ENCODE measurements around the gene NECAB2.

The NECAB2 gene

DNA sequence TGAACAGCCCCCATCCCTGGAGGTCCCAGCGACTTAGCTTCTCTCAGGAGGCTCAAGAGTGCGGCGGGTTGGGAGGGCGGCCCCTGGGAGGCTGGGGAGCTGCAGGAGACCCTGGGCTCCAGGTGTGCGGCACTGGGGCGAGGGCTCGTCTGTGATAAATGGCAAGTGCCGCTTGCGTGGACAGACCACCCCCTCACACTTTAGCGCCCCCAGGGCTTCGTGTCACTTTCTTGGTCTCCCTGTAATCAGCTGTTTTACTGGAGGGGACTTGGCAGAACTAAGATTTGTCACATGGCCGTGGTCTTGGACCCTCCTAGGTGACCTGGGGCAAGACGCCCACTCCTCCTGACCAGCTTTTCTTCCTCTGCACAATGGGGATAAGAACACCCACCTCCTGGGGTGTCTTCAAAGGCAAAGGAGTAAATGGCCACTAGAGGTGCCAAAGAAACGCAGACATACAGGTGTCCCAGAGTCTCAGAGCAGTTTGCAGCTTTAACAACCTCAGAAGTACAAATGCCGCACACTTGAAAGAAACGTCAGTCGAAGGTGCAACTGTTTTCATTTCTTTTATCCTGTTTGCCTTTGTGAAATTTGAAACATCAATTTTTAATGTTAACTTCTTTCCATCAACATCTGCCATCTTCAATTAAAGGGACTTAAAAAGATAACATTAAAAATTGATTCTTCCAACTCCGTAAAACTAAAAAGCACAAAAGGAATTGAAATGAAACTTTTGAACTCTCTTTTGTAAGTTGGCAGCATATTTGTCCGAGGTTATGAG lies 14.1 kb upstream of the NECAB2 start:
- peaks cover 9% of the 10 kb centered on the region for H3K27me3 Mint-ChIP-seq (ENCODE audit: low read depth)
- H3K4me1 Mint-ChIP-seq (ENCODE audit: low read depth) = peaks cover 6% of the 10 kb centered on the region
- peak overlapping the region; percentile 69 for H3K4me3 Mint-ChIP-seq
- no peaks in the 10 kb centered on the region for H3K9me3 Mint-ChIP-seq
- H3K27ac Mint-ChIP-seq = peak overlapping the region; percentile 57
- no peaks in the 10 kb centered on the region for H3K36me3 Mint-ChIP-seq (ENCODE audit: low read depth)

- no peak overlapping the region for H3K4me3 Mint-ChIP-seq
- H3K4me1 Mint-ChIP-seq (ENCODE audit: low read depth) = peaks cover 6% of the 10 kb centered on the region
- no peak overlapping the region for H3K27ac Mint-ChIP-seq
- no peaks in the 10 kb centered on the region for H3K36me3 Mint-ChIP-seq (ENCODE audit: low read depth)
- H3K27me3 Mint-ChIP-seq (ENCODE audit: low read depth) = peaks cover 9% of the 10 kb centered on the region
- no peaks in the 10 kb centered on the region for H3K9me3 Mint-ChIP-seq
Measured at GRCh38 chr16:83954577-83955016, 13.4 kb upstream of the NECAB2 start.

- no peaks in the 10 kb centered on the region for H3K9me3 Mint-ChIP-seq
- H3K4me3 Mint-ChIP-seq = no peak overlapping the region
- peaks cover 6% of the 10 kb centered on the region for H3K4me1 Mint-ChIP-seq (ENCODE audit: low read depth)
- peaks cover 9% of the 10 kb centered on the region for H3K27me3 Mint-ChIP-seq (ENCODE audit: low read depth)
- no peak overlapping the region for H3K27ac Mint-ChIP-seq
- H3K36me3 Mint-ChIP-seq (ENCODE audit: low read depth) = no peaks in the 10 kb centered on the region
Measured at GRCh38 chr16:83955218-83956130, 12.6 kb upstream of the NECAB2 start.

GRCh38 chr16:83956336-83957289 lies 11.4 kb upstream of the NECAB2 start:
- Mint-ChIP-seq H3K4me1 (ENCODE audit: low read depth) (peaks cover 6% of the 10 kb centered on the region), H3K27ac (no peak overlapping the region), H3K4me3 (no peak overlapping the region), H3K27me3 (ENCODE audit: low read depth) (peaks cover 9% of the 10 kb centered on the region), H3K9me3 (no peaks in the 10 kb centered on the region), H3K36me3 (ENCODE audit: low read depth) (no peaks in the 10 kb centered on the region)

DNA sequence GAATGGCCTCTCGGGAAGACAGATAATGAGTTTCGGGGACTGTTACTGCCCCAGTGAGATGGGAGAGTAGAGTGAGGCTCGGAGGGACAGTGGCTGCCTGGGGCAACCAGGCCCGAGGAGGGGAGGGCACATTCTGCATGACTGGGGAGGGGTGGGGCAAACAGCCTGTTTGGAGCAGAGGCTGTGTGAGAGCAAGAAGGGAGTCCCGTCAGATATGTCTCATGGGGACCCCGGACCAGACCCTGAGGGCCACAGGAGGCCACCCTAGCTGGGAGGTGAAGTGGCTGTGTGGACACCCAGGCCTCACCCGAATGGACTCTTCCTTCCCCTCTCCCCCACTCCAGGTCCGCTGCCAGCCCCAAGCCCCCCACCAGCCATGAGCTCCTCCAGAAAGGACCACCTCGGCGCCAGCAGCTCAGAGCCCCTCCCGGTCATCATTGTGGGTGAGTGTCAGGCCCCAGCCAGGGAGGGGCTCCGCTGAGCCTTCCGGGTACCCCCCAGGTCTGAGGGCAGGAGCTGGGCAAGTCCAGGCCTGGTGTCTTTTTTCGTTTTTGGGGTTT lies 10.7 kb upstream of the NECAB2 start:
- H3K36me3 Mint-ChIP-seq (ENCODE audit: low read depth) = no peaks in the 10 kb centered on the region
- peaks cover 6% of the 10 kb centered on the region for H3K4me1 Mint-ChIP-seq (ENCODE audit: low read depth)
- peaks cover 9% of the 10 kb centered on the region for H3K27me3 Mint-ChIP-seq (ENCODE audit: low read depth)
- H3K9me3 Mint-ChIP-seq = no peaks in the 10 kb centered on the region
- no peak overlapping the region for H3K4me3 Mint-ChIP-seq
- H3K27ac Mint-ChIP-seq = no peak overlapping the region

- no peak overlapping the region for H3K27ac Mint-ChIP-seq
- H3K4me3 Mint-ChIP-seq = no peak overlapping the region
- no peaks in the 10 kb centered on the region for H3K36me3 Mint-ChIP-seq (ENCODE audit: low read depth)
- H3K27me3 Mint-ChIP-seq (ENCODE audit: low read depth) = peaks cover 9% of the 10 kb centered on the region
- H3K9me3 Mint-ChIP-seq = no peaks in the 10 kb centered on the region
- H3K4me1 Mint-ChIP-seq (ENCODE audit: low read depth) = peaks cover 2% of the 10 kb centered on the region
Measured at GRCh38 chr16:83958137-83958845, 9.8 kb upstream of the NECAB2 start.

- H3K36me3 Mint-ChIP-seq (ENCODE audit: low read depth) = no peaks in the 10 kb centered on the region
- H3K9me3 Mint-ChIP-seq = no peaks in the 10 kb centered on the region
- no peak overlapping the region for H3K27ac Mint-ChIP-seq
- peaks cover under 1% of the 10 kb centered on the region for H3K4me1 Mint-ChIP-seq (ENCODE audit: low read depth)
- H3K4me3 Mint-ChIP-seq = no peak overlapping the region
- H3K27me3 Mint-ChIP-seq (ENCODE audit: low read depth) = peaks cover 7% of the 10 kb centered on the region
Measured at GRCh38 chr16:83958846-83959565, 9.0 kb upstream of the NECAB2 start.

DNA sequence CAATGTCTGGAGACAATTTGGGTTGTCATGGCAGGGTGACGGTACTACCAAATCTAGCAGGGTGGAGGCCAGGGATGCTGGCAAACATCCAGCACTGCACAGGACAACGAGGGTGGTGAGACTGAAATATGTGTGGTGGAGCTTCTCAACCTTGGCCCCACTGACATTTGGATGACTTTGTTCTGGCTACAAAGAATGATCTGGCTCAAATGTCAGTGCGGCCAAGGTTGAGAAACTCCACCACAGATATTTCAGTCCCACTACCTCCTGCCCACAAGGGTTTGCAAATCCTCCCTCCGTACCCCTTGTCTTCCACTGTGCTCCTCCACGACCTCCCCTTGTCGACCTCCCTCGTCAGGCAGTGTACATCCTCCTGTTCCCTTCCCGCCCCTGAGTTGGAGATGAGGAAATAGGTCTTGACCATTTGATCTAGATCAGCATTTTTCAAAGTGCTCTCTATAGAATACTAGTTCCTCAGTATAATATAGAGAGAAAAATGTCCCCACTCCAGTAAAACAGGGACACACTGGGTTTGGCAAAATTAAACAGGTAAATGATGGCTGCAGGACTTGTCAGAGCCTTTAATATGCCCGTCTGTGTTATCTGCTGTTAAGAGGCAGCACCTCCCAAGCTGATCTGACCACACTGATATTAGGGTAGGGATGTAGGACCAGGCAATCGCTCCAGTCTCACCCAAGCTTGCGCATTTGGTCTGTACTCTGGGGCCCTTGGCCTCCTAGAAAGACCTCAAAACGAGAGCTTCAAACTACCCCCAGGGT lies 8.2 kb upstream of the NECAB2 start:
- no peak overlapping the region for H3K4me3 Mint-ChIP-seq
- no peaks in the 10 kb centered on the region for H3K27me3 Mint-ChIP-seq (ENCODE audit: low read depth)
- no peaks in the 10 kb centered on the region for H3K36me3 Mint-ChIP-seq (ENCODE audit: low read depth)
- no peak overlapping the region for H3K27ac Mint-ChIP-seq
- H3K4me1 Mint-ChIP-seq (ENCODE audit: low read depth) = no peaks in the 10 kb centered on the region
- H3K9me3 Mint-ChIP-seq = no peaks in the 10 kb centered on the region

GRCh38 chr16:83960521-83961249 lies 7.4 kb upstream of the NECAB2 start:
- Mint-ChIP-seq H3K27ac (no peak overlapping the region), H3K27me3 (ENCODE audit: low read depth) (no peaks in the 10 kb centered on the region), H3K36me3 (ENCODE audit: low read depth) (no peaks in the 10 kb centered on the region), H3K9me3 (no peaks in the 10 kb centered on the region), H3K4me1 (ENCODE audit: low read depth) (no peaks in the 10 kb centered on the region), H3K4me3 (no peak overlapping the region)

DNA sequence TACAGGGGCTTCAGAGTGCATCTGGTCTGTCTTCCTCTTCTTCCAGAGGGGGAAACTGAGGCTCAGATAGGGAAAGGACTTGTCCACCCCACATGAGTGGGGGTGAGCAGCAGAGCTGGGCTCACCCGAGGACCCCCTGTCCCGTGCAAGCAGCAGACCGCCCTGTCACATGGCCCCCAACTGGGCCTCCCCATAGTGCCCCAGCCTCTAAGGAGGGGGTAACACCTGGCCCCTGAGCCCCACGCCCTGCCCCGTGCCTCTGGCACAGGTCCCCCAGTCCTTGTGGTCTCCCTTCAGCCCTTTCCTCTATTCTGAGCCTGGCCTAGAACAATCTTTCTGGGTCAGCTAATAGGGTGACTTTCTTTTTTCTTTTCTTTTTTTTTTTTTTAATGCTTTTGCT lies 6.5 kb upstream of the NECAB2 start:
- peaks cover under 1% of the 10 kb centered on the region for H3K27me3 Mint-ChIP-seq (ENCODE audit: low read depth)
- H3K9me3 Mint-ChIP-seq = no peaks in the 10 kb centered on the region
- H3K4me3 Mint-ChIP-seq = no peak overlapping the region
- H3K36me3 Mint-ChIP-seq (ENCODE audit: low read depth) = no peaks in the 10 kb centered on the region
- no peaks in the 10 kb centered on the region for H3K4me1 Mint-ChIP-seq (ENCODE audit: low read depth)
- no peak overlapping the region for H3K27ac Mint-ChIP-seq

DNA sequence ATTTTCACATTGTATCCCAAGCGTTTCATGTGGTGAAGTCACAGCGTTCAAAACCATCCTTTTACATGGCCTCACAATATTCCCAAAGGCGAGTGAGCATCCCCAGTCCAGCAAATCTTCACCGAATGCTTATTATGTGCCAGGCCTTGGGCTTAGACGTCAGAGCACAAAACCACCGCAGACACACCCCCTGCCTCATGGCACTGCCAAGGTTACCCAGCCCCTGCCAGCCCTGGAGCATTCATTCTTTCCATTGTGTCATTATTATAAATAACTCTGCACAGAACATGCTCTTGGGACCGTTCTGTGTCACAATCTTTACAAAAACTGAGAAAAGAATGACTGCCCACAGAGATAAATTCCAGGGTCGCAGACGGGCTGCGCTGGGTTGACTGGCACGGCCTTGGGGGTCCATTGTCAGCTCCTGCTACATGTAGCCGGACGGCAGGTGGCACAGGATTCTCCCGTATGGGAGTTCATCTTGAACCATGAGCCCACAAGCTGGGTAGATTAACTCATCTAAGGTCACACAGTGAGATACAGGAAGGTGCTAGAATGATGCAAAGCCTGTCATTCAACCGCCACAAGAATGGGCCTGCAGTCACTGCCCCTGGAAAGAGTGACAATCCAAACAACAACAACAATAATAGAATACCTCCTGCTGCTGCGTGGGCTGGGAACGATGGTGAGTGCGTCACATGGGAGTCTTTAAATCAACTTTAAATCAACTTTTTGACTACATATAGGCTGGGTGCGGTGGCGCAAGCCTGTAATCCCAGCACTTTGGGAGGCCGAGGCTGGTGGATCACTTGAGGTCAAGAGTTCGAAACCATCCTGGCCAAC lies 4.5 kb upstream of the NECAB2 start:
- Mint-ChIP-seq H3K27me3 (ENCODE audit: low read depth) (peaks cover 10% of the 10 kb centered on the region), H3K4me3 (no peak overlapping the region)

More for the DNA sequence above, 4.5 kb upstream of the NECAB2 start:
- H3K4me1 Mint-ChIP-seq (ENCODE audit: low read depth) = no peaks in the 10 kb centered on the region
- no peak overlapping the region for H3K27ac Mint-ChIP-seq
- H3K9me3 Mint-ChIP-seq = no peaks in the 10 kb centered on the region
- no peaks in the 10 kb centered on the region for H3K36me3 Mint-ChIP-seq (ENCODE audit: low read depth)

Data from T-helper 1 cell treated with Interleukin-12 subunit alpha and Interleukin-12 subunit beta and Interleukin-4 antibody, amounts not matched to agents 30 μg/mL and 1 μg/mL, for 36 hours (primary cell).